Right forelimb (tissue), 1 donor: ENCODE data around the gene PPP1R1B.
A peak's percentile ranks its signal among the peaks of the same experiment; 100 is the strongest.

ENCODE experiments used
- DNase-seq: peaks from one replicate; pipeline ENCODE4 v3.0.0-alpha.2; 2018

PPP1R1B gene

GRCh38 chr17:39635614-39636176, 8.9 kb downstream of the PPP1R1B start:
- no peak for DNase-seq

GRCh38 chr17:39636587-39636926, 9.8 kb downstream of the PPP1R1B start:
- DNase-seq: no peak

GRCh38 chr17:39636927-39637736, 10.4 kb downstream of the PPP1R1B start, which contains the start of gene STARD3:
TSS of gene STARD3 (plus strand) at chr17:39637144. CDS start at chr17:39653532, 16,388 bp downstream.
- peak; percentile 92 for DNase-seq

- no peak for DNase-seq
These were observed 11.6 kb downstream of the PPP1R1B start for GRCh38 chr17:39638317-39638716.

GRCh38 chr17:39639043-39639442, 12.3 kb downstream of the PPP1R1B start:
- DNase-seq: no peak

GRCh38 chr17:39639566-39640458, 13.1 kb downstream of the PPP1R1B start:
- DNase-seq: no peak

GRCh38 chr17:39640591-39641031, 13.9 kb downstream of the PPP1R1B start:
- no peak for DNase-seq

- no peak for DNase-seq
These were observed 14.3 kb downstream of the PPP1R1B start for GRCh38 chr17:39641097-39641496.

- DNase-seq: no peak
These were observed 15.1 kb downstream of the PPP1R1B start for GRCh38 chr17:39641883-39642282.

- no peak for DNase-seq
These were observed 15.7 kb downstream of the PPP1R1B start for GRCh38 chr17:39642291-39643074.

GRCh38 chr17:39643271-39643670, 16.5 kb downstream of the PPP1R1B start:
- DNase-seq: no peak

GRCh38 chr17:39647256-39647655, 20.5 kb downstream of the PPP1R1B start:
- DNase-seq: no peak

- DNase-seq: no peak
These were observed 22.0 kb downstream of the PPP1R1B start for GRCh38 chr17:39648616-39649366.

GRCh38 chr17:39650121-39650579, 23.4 kb downstream of the PPP1R1B start:
- no peak for DNase-seq

- no peak for DNase-seq
These were observed 25.3 kb downstream of the PPP1R1B start for GRCh38 chr17:39651923-39652586.

- no peak for DNase-seq
These were observed 26.0 kb downstream of the PPP1R1B start for GRCh38 chr17:39652587-39653315.

- DNase-seq: no peak
These were observed 26.5 kb downstream of the PPP1R1B start for GRCh38 chr17:39653316-39653661.

- no peak for DNase-seq
These were observed 27.0 kb downstream of the PPP1R1B start for GRCh38 chr17:39653662-39654331.

- DNase-seq: no peak
These were observed 28.4 kb downstream of the PPP1R1B start for GRCh38 chr17:39655105-39655504.

GRCh38 chr17:39658346-39658745, 31.6 kb downstream of the PPP1R1B start:
- DNase-seq: no peak
